ENCODE results near the gene PXDC1. TPM values are rescaled to one million over a fixed set of nuclear protein-coding genes. Genes with fewer than 3 reads are reported as not detected.

Gene PXDC1
- total RNA-seq, 6 experiments from 2014 or later, result 50.5 to 250 (median 97.5) TPM

- no peaks in the 10 kb centered on the region for H3K9me3 ChIP-seq
- intact Hi-C loops (cut with DNase I), result loop anchor here in 1 of 2 donors (10.0 kb wide), 1 partner anchor 243 kb away; no protein-coding TSS in a partner anchor
- TF ChIP-seq POLR2A (IDR thresholded peaks at IDR 0.05) (no peak), CTCF (IDR thresholded peaks at IDR 0.05) (no peak)
- H3K27ac ChIP-seq, result peak overlapping the region in 1 of 3 donors; percentile 76
- H3K4me3 ChIP-seq, result no peak overlapping the region
- H3K4me1 ChIP-seq, result peaks cover 0 to 64% (median 30%) of the 10 kb centered on the region in 4 donors
- ATAC-seq, result no peak
- no peak for DNase-seq
- H3K36me3 ChIP-seq, result peaks cover 0 to 23% (median 17%) of the 10 kb centered on the region in 4 donors
- no peaks in the 10 kb centered on the region for H3K27me3 ChIP-seq
- WGBS (ENCODE audit: insufficient coverage, low coverage, low lambda C conversion rate, missing lambda C conversion rate), result 76% methylated on average over 6 of the region's 13 CpGs
These were observed 10.0 kb downstream of the PXDC1 start for GRCh38 chr6:3741477-3741871.

GRCh38 chr6:3740551-3741476 lies 10.7 kb downstream of the PXDC1 start:
- H3K9me3 ChIP-seq, result no peaks in the 10 kb centered on the region
- H3K27me3 ChIP-seq, result no peaks in the 10 kb centered on the region
- TF ChIP-seq CTCF (IDR thresholded peaks at IDR 0.05), result no peak
- TF ChIP-seq POLR2A (IDR thresholded peaks at IDR 0.05), result no peak
- 40% methylated on average over 10 of the region's 16 CpGs for WGBS (ENCODE audit: insufficient coverage, low coverage, low lambda C conversion rate, missing lambda C conversion rate)
- peak overlapping the region in 1 of 3 donors; percentile 13 for H3K27ac ChIP-seq
- no peak for ATAC-seq
- H3K36me3 ChIP-seq, result peaks cover 0 to 30% (median 21%) of the 10 kb centered on the region in 4 donors
- peaks cover 0 to 58% (median 27%) of the 10 kb centered on the region in 4 donors for H3K4me1 ChIP-seq
- intact Hi-C loops (cut with DNase I), result loop anchor here in 1 of 2 donors (10.0 kb wide), 1 partner anchor 244 kb away; no protein-coding TSS in a partner anchor
- no peak for DNase-seq
- H3K4me3 ChIP-seq, result no peak overlapping the region

- no peak overlapping the region for H3K27ac ChIP-seq
- intact Hi-C loops (cut with DNase I), result loop anchor here (10.0 kb wide), 2 partner anchors 245 to 305 kb away; no protein-coding TSS in a partner anchor
These were observed 12.1 kb downstream of the PXDC1 start for GRCh38 chr6:3739311-3739897.

More at GRCh38 chr6:3739311-3739897, 12.1 kb downstream of the PXDC1 start:
- no peak for TF ChIP-seq CTCF (IDR thresholded peaks at IDR 0.05)
- no peak for TF ChIP-seq POLR2A (IDR thresholded peaks at IDR 0.05)
- H3K27me3 ChIP-seq, result no peaks in the 10 kb centered on the region
- H3K4me1 ChIP-seq, result peaks cover 0 to 44% (median 18%) of the 10 kb centered on the region in 4 donors
- DNase-seq (peak in 1 of 3 donors; percentile 54), ATAC-seq (no peak)
- no peaks in the 10 kb centered on the region for H3K9me3 ChIP-seq
- peaks cover 0 to 44% (median 29%) of the 10 kb centered on the region in 4 donors for H3K36me3 ChIP-seq
- 53% methylated on average over 8 of the region's 16 CpGs for WGBS (ENCODE audit: insufficient coverage, low coverage, low lambda C conversion rate, missing lambda C conversion rate)
- no peak overlapping the region for H3K4me3 ChIP-seq

Data from right lobe of liver (tissue), 6 donors.